ENCODE data around the gene CLMP. TPM values are rescaled to one million over a fixed set of nuclear protein-coding genes. Genes with fewer than 3 reads are reported as not detected.
"Not testable (repeated sequence)": the region's sequence is repeated elsewhere in the genome, so short reads cannot be mapped to it uniquely, and the experiment has no call there.

Gene CLMP
- total and polyA plus RNA-seq, 4 donors = 8.2 to 107 (median 47.4) TPM

DNA sequence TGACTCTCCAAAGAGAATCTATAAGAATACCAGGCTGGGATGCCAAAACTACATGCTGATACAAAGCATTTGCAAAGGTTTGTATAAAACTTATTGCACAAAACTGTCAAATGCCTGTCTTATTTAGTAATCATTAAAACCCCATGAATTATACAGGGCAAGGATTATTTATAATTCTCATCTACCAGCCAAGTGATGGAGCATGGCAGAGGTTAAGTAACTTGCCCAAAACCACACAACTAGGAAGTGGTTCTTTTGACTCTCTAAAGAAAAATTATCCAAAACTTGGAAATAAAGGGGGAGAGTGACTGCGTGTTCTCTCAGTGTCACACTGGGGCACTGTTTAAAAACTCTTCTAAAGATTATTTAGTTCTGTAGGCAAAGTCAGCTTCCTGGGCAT lies 17.4 kb upstream of the CLMP start:
- H3K4me3 ChIP-seq (ENCODE audit: low read length in 2 of 2) = no peak overlapping the region
- no peaks in the 10 kb centered on the region for H3K4me1 ChIP-seq (ENCODE audit: control insufficient read depth in 1 of 2, insufficient read depth in 2 of 2, low read length in 2 of 2)
- no peaks in the 10 kb centered on the region for H3K27me3 ChIP-seq (ENCODE audit: control insufficient read depth in 1 of 2, insufficient read depth in 2 of 2, low read length in 1 of 2)
- no peaks in the 10 kb centered on the region for H3K36me3 ChIP-seq (ENCODE audit: control insufficient read depth in 1 of 2, insufficient read depth in 2 of 2, low read length in 1 of 2)
- DNase-seq = no peak
- no peak for ATAC-seq (ENCODE audit: low FRiP score)
- intact Hi-C loops (cut with DNase I) = no loop called here
- 27 to 35% methylated on average over 1 of the region's 1 CpG for WGBS, 2 donors
- no peaks in the 10 kb centered on the region for H3K9me3 ChIP-seq (ENCODE audit: control insufficient read depth, low read length)
- no peak overlapping the region for H3K27ac ChIP-seq (ENCODE audit: low read depth in 1 of 2, low read length in 2 of 2)

DNA sequence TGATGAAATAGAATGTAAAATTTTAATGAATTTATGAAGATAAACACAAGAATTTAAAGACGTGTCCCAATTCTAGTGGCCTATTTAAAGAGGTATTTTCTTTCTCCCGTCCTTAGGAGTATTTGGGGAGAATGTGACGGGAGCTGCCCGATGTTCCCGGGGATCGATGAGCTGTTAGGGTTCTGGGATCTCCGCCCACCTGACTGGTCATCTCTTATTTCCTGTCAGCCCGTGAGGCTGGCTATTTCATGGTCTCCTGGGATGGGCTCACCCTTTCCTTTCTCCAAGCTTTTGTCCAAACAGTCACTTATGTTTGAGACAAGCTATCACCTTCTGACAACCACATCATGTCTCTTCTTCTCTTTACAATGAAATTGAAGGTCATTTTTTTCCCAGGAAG lies 16.9 kb upstream of the CLMP start:
- H3K4me3 ChIP-seq (ENCODE audit: low read length in 2 of 2) = no peak overlapping the region
- H3K27me3 ChIP-seq (ENCODE audit: control insufficient read depth in 1 of 2, insufficient read depth in 2 of 2, low read length in 1 of 2) = no peaks in the 10 kb centered on the region
- DNase-seq = no peak
- H3K9me3 ChIP-seq (ENCODE audit: control insufficient read depth, low read length) = no peaks in the 10 kb centered on the region
- H3K36me3 ChIP-seq (ENCODE audit: control insufficient read depth in 1 of 2, insufficient read depth in 2 of 2, low read length in 1 of 2) = no peaks in the 10 kb centered on the region
- intact Hi-C loops (cut with DNase I) = no loop called here
- no peaks in the 10 kb centered on the region for H3K4me1 ChIP-seq (ENCODE audit: control insufficient read depth in 1 of 2, insufficient read depth in 2 of 2, low read length in 2 of 2)
- no peak for ATAC-seq (ENCODE audit: low FRiP score)
- 62 to 63% methylated on average over 8 of the region's 8 CpGs for WGBS, 2 donors
- no peak overlapping the region for H3K27ac ChIP-seq (ENCODE audit: low read depth in 1 of 2, low read length in 2 of 2)

DNA sequence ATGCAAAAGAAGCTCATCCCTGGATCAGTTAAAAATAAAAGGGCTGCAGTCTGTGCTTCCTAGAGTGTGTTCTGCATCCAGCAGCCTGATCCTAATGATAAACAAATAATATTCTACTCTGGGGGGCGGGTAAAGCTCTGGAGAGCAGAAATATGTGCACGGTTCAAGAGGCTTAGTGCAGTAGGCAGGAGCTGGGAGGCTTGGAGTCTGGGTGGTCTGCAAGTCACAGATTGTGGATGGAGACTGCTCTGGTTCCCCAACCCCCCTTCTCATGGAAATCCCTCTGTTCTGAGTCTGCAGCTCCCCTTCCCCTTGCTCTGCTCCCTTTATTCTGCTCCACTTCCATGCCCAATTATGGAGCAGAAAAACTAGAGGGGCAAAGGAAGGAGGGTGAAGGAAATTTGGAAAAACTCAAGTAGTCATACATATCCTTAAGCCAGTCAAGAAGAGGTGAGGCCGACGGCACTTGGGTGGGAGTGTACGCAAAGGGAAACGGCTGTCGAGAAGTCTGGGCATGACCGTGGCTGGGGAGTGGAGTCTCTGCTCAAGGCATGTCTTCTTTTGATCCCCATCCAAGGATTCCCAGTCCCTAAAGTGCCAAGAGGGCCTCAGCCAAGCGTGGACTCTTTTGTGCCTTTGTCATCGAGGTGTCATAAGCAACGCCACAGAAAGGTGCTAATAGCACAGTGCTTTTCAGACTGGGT lies 16.3 kb upstream of the CLMP start:
- ATAC-seq (ENCODE audit: low FRiP score) = no peak
- no peak for DNase-seq
- no peak overlapping the region for H3K27ac ChIP-seq (ENCODE audit: low read depth in 1 of 2, low read length in 2 of 2)
- no peaks in the 10 kb centered on the region for H3K4me1 ChIP-seq (ENCODE audit: control insufficient read depth in 1 of 2, insufficient read depth in 2 of 2, low read length in 2 of 2)
- no peak overlapping the region for H3K4me3 ChIP-seq (ENCODE audit: low read length in 2 of 2)
- 68 to 77% methylated on average over 11 of the region's 11 CpGs for WGBS, 2 donors
- no peaks in the 10 kb centered on the region for H3K36me3 ChIP-seq (ENCODE audit: control insufficient read depth in 1 of 2, insufficient read depth in 2 of 2, low read length in 1 of 2)
- no peaks in the 10 kb centered on the region for H3K27me3 ChIP-seq (ENCODE audit: control insufficient read depth in 1 of 2, insufficient read depth in 2 of 2, low read length in 1 of 2)
- intact Hi-C loops (cut with DNase I) = no loop called here
- H3K9me3 ChIP-seq (ENCODE audit: control insufficient read depth, low read length) = no peaks in the 10 kb centered on the region

DNA sequence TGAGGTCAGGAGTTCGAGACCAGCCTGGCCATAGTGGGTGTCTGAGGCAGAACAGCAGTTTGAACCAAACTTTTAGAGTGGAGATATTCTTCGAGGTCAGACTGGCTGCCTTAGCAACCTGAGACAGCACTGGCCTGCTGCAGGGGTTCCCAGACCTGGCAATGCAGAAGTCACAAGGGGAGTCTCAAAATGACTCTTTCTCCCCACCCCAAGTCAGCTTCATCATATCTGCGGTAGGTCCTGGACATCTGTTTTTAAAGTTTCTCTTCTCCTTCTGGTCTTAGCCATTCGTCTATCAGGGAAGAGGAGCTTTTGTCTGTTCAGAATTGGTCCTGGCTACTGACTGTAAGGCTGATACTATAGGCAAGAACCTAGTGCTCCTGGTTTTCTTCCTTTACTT lies 14.5 kb upstream of the CLMP start:
- WGBS, 2 donors = 89 to 91% methylated on average over 4 of the region's 4 CpGs

DNA sequence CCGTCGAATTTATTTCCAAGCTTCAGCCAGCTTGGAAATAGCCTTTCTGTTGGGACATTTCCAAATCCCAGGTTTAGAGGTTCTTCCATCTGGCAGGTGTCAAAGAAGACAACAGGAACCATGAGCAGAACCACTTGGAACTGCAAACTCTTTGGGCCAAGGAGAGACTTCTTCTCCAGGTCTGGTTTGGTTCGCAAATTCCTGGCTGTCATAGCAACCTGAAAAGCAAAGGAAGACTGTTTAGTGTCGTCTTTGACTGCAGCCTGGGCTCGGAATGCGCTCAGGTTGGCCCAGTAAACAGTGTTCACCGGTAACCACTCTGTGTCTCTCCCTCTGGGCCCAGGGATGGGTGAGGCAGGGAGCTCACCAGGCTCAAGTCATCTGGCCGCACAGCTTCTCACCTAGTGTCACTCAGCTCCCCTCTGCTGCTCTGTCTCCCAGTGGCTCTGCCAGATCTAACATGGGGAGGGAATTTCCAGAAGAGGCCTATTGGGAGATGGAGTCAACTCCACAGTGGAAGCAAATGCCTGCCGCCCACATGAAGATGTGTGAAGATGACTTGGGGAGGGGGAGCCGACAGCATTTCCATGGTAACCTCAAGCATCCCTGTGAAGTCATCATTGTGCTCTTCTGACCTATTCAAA lies 11.9 kb upstream of the CLMP start:
- intact Hi-C loops (cut with DNase I) = no loop called here
- Histone ChIP-seq H3K27ac (ENCODE audit: low read depth in 1 of 2, low read length in 2 of 2) (no peak overlapping the region), H3K4me3 (ENCODE audit: low read length in 2 of 2) (no peak overlapping the region), H3K36me3 (ENCODE audit: control insufficient read depth in 1 of 2, insufficient read depth in 2 of 2, low read length in 1 of 2) (no peaks in the 10 kb centered on the region), H3K27me3 (ENCODE audit: control insufficient read depth in 1 of 2, insufficient read depth in 2 of 2, low read length in 1 of 2) (no peaks in the 10 kb centered on the region), H3K9me3 (ENCODE audit: control insufficient read depth, low read length) (no peaks in the 10 kb centered on the region), H3K4me1 (ENCODE audit: control insufficient read depth in 1 of 2, insufficient read depth in 2 of 2, low read length in 2 of 2) (no peaks in the 10 kb centered on the region)
- ATAC-seq (ENCODE audit: low FRiP score) (no peak), DNase-seq (no peak)
- 59 to 64% methylated on average over 10 of the region's 10 CpGs for WGBS, 2 donors

More for the DNA sequence above, 14.5 kb upstream of the CLMP start:
- Histone ChIP-seq H3K27ac (ENCODE audit: low read depth in 1 of 2, low read length in 2 of 2) (no peak overlapping the region), H3K4me3 (ENCODE audit: low read length in 2 of 2) (no peak overlapping the region), H3K36me3 (ENCODE audit: control insufficient read depth in 1 of 2, insufficient read depth in 2 of 2, low read length in 1 of 2) (no peaks in the 10 kb centered on the region), H3K9me3 (ENCODE audit: control insufficient read depth, low read length) (no peaks in the 10 kb centered on the region), H3K4me1 (ENCODE audit: control insufficient read depth in 1 of 2, insufficient read depth in 2 of 2, low read length in 2 of 2) (no peaks in the 10 kb centered on the region), H3K27me3 (ENCODE audit: control insufficient read depth in 1 of 2, insufficient read depth in 2 of 2, low read length in 1 of 2) (no peaks in the 10 kb centered on the region)
- DNase-seq (no peak), ATAC-seq (ENCODE audit: low FRiP score) (no peak)
- intact Hi-C loops (cut with DNase I) = no loop called here

DNA sequence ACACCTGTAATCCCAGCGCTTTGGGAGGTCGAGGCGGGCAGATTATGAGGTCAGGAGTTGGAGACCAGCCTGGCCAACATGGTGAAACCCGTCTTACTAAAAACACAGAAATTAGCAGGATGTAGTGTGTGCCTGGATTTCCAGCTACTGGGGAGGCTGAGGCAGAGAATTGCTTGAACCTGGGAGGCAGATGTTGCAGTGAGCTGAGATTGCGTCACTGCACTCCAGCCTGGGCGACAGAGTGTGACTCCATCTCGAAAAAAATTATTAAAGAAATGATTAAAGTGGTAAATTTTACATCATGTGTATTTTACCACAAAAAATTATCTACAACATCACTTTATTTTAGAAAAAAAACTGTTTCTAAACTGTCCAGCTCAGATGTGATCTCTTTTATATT lies 11.0 kb upstream of the CLMP start:
- DNase-seq; ATAC-seq (ENCODE audit: low FRiP score); H3K4me1 ChIP-seq (ENCODE audit: control insufficient read depth in 1 of 2, insufficient read depth in 2 of 2, low read length in 2 of 2); H3K4me3 ChIP-seq (ENCODE audit: low read length in 2 of 2); H3K27me3 ChIP-seq (ENCODE audit: control insufficient read depth in 1 of 2, insufficient read depth in 2 of 2, low read length in 1 of 2); H3K36me3 ChIP-seq (ENCODE audit: control insufficient read depth in 1 of 2, insufficient read depth in 2 of 2, low read length in 1 of 2); H3K9me3 ChIP-seq (ENCODE audit: control insufficient read depth, low read length); intact Hi-C loops (cut with DNase I); H3K27ac ChIP-seq (ENCODE audit: low read depth in 1 of 2, low read length in 2 of 2): not testable (repeated sequence)
- 91 to 95% methylated on average over 7 of the region's 7 CpGs for WGBS, 2 donors

DNA sequence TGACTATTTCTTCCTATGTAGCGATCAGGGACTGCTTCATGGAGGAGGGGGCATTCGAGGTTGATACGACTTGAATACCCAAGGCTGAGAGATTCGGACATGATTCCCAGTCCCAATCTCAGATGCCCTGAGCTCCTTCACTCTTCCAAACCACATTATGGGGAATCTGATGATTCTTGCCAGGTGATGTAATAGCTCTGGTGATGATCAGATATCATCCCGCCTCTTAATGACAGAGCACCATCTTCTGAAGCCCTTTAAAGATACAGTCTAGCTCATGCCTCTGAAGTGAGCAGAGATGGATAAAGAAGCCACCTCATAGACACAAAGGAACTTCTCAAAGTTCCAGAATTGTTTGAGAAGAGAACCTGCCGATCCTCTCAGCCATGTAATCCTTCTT lies 8.9 kb upstream of the CLMP start:
- H3K36me3 ChIP-seq (ENCODE audit: control insufficient read depth in 1 of 2, insufficient read depth in 2 of 2, low read length in 1 of 2) = no peaks in the 10 kb centered on the region
- WGBS, 2 donors = 93 to 95% methylated on average over 6 of the region's 6 CpGs
- intact Hi-C loops (cut with DNase I) = no loop called here
- H3K27me3 ChIP-seq (ENCODE audit: control insufficient read depth in 1 of 2, insufficient read depth in 2 of 2, low read length in 1 of 2) = no peaks in the 10 kb centered on the region
- H3K4me1 ChIP-seq (ENCODE audit: control insufficient read depth in 1 of 2, insufficient read depth in 2 of 2, low read length in 2 of 2) = no peaks in the 10 kb centered on the region
- no peak overlapping the region for H3K4me3 ChIP-seq (ENCODE audit: low read length in 2 of 2)
- H3K27ac ChIP-seq (ENCODE audit: low read depth in 1 of 2, low read length in 2 of 2) = no peak overlapping the region
- no peak for DNase-seq
- no peak for ATAC-seq (ENCODE audit: low FRiP score)
- H3K9me3 ChIP-seq (ENCODE audit: control insufficient read depth, low read length) = no peaks in the 10 kb centered on the region

DNA sequence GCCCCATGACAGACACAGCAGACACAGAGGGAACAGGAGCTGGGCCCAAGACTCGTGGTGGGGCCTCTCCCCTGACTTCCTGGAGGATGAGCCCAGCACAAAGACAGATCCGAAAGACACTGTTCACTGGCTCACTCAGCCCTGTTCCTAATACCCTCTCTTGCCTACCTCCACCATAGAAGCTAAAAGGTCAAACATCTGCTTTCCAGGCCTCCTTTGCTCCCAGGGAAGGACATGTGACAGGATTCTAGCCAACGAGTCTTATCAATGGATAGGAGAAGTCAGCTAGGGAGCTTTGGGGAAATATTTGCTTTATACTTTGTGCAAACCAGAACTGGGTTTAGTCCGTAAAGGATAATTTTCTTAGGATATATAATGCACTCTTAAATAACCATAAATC lies 8.4 kb upstream of the CLMP start:
- H3K36me3 ChIP-seq (ENCODE audit: control insufficient read depth in 1 of 2, insufficient read depth in 2 of 2, low read length in 1 of 2) = no peaks in the 10 kb centered on the region
- H3K4me1 ChIP-seq (ENCODE audit: control insufficient read depth in 1 of 2, insufficient read depth in 2 of 2, low read length in 2 of 2) = no peaks in the 10 kb centered on the region
- intact Hi-C loops (cut with DNase I) = no loop called here
- ATAC-seq (ENCODE audit: low FRiP score) = no peak
- H3K4me3 ChIP-seq (ENCODE audit: low read length in 2 of 2) = no peak overlapping the region
- no peaks in the 10 kb centered on the region for H3K9me3 ChIP-seq (ENCODE audit: control insufficient read depth, low read length)
- DNase-seq = no peak
- WGBS, 2 donors = 85 to 87% methylated on average over 4 of the region's 4 CpGs
- no peak overlapping the region for H3K27ac ChIP-seq (ENCODE audit: low read depth in 1 of 2, low read length in 2 of 2)
- no peaks in the 10 kb centered on the region for H3K27me3 ChIP-seq (ENCODE audit: control insufficient read depth in 1 of 2, insufficient read depth in 2 of 2, low read length in 1 of 2)

All from aorta (tissue), 5 donors.